HG02798 (cell line): ENCODE results near the gene CDRT15.
"Not testable (repeated sequence)": the region's sequence is repeated elsewhere in the genome, so short reads cannot be mapped to it uniquely, and the experiment has no call there.

Experiments
- ATAC-seq: cut with Tn5 transposase; IDR thresholded peaks from one replicate; pipeline ENCODE4 v1.9.1; 2021; ENCODE audit warnings: mild to moderate bottlenecking; ENCODE audit not compliant: unreplicated experiment, poor library complexity

Gene CDRT15

DNA sequence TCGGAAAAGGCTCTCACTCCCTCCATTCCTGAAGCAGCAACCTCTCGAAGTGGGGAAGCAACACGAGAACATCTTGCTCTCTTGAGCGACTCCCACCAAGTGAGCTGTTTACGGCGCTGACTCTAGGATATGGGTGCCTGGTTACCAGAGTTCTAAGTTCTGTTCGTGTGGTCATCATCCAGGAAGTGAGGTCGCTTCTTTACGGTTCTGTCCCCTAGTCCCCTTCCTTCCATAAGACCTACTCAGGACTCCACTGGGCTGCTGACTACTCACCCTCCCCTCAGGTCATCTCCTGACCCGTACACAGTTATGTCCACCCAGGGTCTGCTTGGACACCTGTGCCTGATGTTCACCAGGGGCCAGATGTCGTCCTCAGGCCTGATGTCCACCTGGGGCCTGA is at the start of gene CDRT15:
CDRT15 (minus strand) TSS at position 101 of the 400 bp plus-strand sequence; CDS start at position 72, 29 bp downstream.
- ATAC-seq = not testable (repeated sequence)

- no peak for ATAC-seq
Observed at GRCh38 chr17:14282726-14283125, 46.1 kb upstream of the CDRT15 start.

- no peak for ATAC-seq
Observed at GRCh38 chr17:14281530-14281929, 44.9 kb upstream of the CDRT15 start.

DNA sequence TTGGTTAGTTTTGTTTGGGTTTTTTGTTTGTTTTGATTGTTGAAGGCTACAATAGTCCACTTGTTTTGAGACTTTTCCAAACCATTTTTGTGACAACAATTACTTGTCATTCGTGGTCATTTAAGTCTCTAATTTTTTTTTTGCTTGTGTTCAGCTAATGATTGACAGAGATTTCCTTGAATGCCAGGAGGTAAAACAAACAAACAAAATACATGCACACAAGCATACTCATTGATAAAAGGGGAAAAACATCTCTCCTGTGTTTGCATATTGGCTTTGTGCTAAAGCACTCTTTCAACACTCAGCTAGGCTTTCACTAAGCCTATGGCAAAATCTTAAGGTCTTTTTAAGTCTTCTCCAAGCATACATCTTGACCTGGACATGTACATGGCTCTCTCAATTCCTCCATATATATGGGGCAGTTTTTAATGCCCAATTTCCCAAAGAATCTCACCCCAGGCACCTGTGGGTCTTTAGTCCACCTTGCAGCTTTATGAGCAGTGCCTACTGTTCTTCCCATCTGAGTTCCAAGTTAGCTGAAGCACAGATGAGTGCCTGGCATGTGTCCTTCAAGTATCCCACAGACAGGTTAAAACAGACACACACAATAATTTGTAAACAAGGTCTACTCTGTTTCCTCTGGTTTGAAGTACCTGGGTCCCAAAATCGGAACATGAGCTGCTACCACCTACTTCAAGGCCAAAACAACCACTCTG is 40.0 kb upstream of the CDRT15 start:
- ATAC-seq = no peak

GRCh38 chr17:14270508-14270907 is 33.8 kb upstream of the CDRT15 start:
- no peak for ATAC-seq

DNA sequence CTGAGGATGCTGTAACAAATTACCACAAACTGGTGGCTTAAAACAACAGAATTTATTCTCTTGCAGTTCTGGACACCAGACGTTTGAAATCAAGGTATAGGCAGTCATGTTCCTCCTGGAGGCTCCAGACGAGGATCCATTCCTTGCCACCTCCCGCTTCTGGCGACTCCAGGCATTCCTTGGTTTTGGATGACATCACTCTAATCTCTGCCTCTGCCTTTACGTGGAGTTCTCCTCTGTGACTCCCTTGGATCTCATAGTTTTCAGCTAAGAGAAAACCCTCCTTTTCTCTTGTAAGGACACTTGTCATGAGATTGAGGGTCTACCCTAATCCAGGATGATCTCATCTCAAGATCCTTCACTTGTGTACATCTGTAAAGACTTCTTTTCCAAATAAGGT is 32.8 kb upstream of the CDRT15 start:
- ATAC-seq = no peak

GRCh38 chr17:14268264-14268663 is 31.6 kb upstream of the CDRT15 start:
- no peak for ATAC-seq

DNA sequence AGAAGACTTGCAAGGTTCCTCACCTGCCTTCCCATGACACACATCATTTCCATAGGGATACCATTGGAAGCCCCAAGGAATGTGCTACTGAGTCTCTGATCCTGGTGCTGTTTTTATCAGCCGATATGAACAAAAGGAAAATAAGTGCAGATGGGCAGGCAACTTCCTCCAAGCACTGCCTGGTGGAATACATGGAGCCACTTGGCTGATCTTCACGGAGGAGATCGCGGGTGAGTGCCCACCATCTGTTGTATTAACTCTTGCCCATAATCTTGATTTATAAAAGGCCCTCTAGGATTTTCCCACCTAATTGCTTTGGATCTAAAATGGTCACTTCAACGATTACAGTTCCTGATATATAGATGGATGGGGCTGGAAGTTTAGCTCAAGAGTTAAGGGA is 24.7 kb upstream of the CDRT15 start:
- no peak for ATAC-seq

GRCh38 chr17:14245629-14246028 is 9.0 kb upstream of the CDRT15 start:
- ATAC-seq = no peak

GRCh38 chr17:14245002-14245401 is 8.3 kb upstream of the CDRT15 start:
- no peak for ATAC-seq

- not testable (repeated sequence) for ATAC-seq
Observed at GRCh38 chr17:14239271-14239670, 2.6 kb upstream of the CDRT15 start.

DNA sequence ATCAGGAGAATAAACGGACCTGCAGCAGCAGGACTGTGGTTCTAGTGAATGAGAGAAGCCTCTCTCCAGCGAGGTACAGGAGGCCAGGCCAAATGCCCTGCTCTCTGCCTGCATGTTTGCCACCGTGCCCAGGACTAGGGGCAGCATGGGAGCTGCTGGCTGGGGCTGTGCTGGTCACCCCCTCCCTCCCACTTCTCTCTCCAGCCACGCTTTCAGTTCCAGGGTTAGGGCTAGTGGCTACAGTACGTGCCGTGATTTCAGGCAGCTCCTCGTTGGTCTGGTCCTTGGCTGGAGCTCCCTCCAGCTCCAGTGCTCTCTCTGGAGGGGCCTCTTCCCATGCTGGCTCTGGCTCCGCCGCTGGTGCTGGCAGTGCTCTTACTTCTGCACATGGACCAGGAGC is 630 bp downstream of the CDRT15 start:
- not testable (repeated sequence) for ATAC-seq

GRCh38 chr17:14235047-14235446 is 1.6 kb downstream of the CDRT15 start:
- ATAC-seq = not testable (repeated sequence)

- not testable (repeated sequence) for ATAC-seq
Observed at GRCh38 chr17:14231187-14231586, 5.5 kb downstream of the CDRT15 start.

DNA sequence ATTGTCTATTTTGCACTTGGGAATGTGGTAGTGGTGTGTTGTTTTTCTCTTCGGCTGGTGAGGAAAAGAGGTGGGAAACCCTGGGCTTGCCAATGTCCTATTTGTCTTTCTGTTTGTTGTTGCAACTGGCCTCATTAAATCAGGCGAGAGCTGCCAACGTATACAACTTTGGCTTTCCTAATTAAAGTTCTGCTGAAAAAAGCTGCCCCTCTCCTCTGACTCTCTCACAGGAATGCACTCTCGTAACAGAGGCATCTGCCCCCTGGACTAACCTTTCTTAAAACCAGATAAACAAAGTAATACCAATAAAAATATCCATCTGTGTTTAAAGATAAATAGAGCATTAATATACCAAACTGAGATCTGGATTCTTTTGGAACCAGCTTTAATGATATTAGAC is 7.8 kb downstream of the CDRT15 start:
- no peak for ATAC-seq

GRCh38 chr17:14227052-14227451 is 9.6 kb downstream of the CDRT15 start:
- no peak for ATAC-seq

GRCh38 chr17:14225254-14225980 is 11.2 kb downstream of the CDRT15 start:
- ATAC-seq = no peak

DNA sequence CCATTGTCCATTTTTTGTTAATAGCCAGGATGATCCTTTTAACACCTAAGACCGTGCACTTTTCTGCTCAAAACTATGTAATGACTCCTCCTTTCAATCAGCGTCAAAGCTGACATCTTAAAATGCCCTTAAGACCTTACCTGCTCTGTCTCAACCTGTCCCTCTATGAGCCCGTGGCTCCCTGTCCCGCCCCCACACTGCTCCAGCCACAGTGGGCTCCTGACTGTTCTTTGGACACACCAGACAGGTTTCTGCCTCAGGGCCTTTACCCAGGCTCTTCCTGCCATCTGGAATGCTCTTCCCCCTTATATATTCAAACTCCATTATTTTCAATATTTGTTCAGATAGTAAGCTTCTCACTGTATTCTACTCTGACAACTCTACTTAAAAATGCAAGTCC is 14.1 kb downstream of the CDRT15 start:
- ATAC-seq = no peak

- ATAC-seq = no peak
Observed at GRCh38 chr17:14214271-14214670, 22.4 kb downstream of the CDRT15 start.

DNA sequence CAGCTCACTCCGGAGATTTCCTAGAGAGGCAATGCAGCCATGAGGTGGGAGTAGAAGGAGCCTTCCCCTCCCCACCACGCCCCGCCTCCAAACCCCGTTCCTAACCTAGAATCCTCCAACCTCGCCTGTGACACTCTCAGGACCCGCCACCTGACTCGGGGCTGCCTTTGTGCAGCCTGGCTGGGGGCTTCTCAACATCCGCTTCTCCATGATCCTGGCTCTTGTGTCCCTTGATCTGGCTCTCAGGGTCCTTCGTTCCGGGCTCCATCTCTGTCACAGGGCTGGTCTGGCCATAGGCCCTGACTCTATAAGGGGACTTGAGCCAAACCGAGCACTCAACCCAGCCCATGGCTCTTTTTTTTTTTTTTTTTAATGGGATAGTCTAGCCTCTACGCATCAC is 24.3 kb downstream of the CDRT15 start:
- ATAC-seq = no peak

DNA sequence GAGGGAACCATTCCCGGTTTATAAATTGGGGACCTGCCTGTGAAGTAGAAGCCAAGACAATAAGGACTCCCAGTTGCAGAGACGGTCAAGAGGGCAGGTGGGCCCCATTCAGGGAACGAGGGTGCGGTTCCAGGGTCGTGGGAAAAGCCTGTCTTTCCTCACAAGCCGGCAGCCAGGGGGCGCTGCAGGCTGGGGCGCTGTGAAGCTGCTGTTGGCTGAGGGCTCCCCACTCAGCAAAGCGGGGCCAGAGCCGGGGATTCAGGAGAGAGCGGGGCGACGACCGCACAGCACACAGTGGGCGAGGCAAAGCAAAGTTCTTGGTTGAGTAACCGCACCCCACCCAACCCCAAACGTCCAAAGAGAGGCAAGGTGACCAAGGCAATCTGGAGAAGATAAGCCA is 24.9 kb downstream of the CDRT15 start:
- ATAC-seq = no peak

DNA sequence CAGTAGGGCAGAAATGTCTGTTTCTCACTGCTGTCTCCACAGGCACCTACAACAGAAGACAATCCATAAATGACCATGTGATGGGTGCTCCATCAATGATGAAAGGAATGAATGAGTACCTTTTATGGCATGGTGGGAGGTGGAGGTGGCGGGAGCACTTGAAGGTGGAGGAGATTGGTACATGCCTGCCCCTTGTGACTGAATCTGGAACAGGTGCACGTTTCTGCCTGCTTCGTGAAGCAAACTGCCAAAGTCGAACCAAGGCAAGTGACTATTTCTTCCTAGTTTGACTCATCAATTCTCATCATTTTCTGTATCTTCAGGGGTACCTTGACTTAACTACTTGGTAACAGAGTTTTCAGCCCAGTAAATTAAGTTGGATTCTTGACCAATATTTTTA is 25.4 kb downstream of the CDRT15 start:
- no peak for ATAC-seq
